SH-SY5Y (cell line): ENCODE results near the gene RNF112.

Experiments
- GATA2 ChIP-seq: IDR thresholded peaks from 2 replicates; pipeline ENCODE4 v1.6.1; 2011; ENCODE audit warnings: mild to moderate bottlenecking, low read depth, low read length
- GATA3 ChIP-seq: IDR thresholded peaks from 2 replicates; pipeline ENCODE4 v1.6.1; 2011; ENCODE audit warnings: low read depth, mild to moderate bottlenecking, low read length, moderate library complexity

DNA sequence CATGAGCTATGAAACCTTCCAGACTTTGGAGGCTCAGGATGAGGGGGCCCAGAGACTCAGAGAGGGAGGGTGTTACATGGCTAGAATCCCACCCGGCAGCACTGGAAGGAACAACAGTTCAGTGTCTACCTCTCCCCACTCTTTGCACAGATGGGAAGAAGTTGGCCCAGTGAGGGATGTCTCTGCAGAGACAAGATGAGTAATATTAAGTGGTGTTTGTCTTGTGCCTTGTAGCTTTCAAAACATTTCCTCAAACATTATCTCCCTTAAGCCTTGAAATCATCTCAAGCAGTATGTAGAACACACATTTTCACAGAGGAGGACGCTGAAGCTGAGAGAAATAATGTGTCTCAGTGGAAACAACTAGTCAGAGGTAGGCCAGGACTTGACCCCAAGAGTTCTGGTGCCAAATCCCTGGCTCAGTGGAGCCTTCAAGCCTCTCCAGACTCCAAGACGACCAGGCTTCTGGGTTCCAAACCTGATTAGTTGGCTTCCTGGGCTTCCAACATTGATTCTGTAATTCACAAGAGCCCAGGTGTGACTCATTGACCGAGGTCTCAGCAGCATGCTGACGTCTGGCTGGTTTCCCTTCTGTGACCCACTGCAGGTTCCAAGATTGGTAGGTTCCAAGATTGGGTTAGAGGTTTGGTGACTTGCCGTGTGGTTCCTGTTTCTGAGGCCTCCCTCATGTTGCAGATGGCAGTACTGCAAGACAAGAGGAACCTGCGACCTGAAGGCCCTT is 7.4 kb downstream of the RNF112 start:
- TF ChIP-seq GATA2 = no peak
- TF ChIP-seq GATA3 = no peak
